WI38 (cell line): ENCODE results near the gene ENO2.
A peak's percentile ranks its signal among the peaks of the same experiment; 100 is the strongest.

Experiments
- H3K4me3 ChIP-seq: 2 replicates; pipeline ENCODE4 v1.5.1; 2011; ENCODE audit warnings: low read depth, mild to moderate bottlenecking, control low read depth, low read length
- TF ChIP-seq, protein P1 (sequence below): IDR thresholded peaks from 2 replicates; pipeline ENCODE4 v1.5.1; 2012; ENCODE audit warnings: low read depth, mild to moderate bottlenecking, control low read depth, low read length

The ENO2 gene

DNA sequence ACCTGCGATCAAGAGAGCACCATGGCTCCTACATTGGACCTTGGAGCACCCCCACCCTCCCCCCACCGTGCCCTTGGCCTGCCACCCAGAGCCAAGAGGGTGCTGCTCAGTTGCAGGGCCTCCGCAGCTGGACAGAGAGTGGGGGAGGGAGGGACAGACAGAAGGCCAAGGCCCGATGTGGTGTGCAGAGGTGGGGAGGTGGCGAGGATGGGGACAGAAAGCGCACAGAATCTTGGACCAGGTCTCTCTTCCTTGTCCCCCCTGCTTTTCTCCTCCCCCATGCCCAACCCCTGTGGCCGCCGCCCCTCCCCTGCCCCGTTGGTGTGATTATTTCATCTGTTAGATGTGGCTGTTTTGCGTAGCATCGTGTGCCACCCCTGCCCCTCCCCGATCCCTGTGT is 27.4 kb downstream of the ENO2 start:
- TF ChIP-seq, protein P1, sequence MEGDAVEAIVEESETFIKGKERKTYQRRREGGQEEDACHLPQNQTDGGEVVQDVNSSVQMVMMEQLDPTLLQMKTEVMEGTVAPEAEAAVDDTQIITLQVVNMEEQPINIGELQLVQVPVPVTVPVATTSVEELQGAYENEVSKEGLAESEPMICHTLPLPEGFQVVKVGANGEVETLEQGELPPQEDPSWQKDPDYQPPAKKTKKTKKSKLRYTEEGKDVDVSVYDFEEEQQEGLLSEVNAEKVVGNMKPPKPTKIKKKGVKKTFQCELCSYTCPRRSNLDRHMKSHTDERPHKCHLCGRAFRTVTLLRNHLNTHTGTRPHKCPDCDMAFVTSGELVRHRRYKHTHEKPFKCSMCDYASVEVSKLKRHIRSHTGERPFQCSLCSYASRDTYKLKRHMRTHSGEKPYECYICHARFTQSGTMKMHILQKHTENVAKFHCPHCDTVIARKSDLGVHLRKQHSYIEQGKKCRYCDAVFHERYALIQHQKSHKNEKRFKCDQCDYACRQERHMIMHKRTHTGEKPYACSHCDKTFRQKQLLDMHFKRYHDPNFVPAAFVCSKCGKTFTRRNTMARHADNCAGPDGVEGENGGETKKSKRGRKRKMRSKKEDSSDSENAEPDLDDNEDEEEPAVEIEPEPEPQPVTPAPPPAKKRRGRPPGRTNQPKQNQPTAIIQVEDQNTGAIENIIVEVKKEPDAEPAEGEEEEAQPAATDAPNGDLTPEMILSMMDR, result no peak
- no peak overlapping the region for H3K4me3 ChIP-seq

GRCh38 chr12:6942331-6942665 is 27.9 kb downstream of the ENO2 start:
- H3K4me3 ChIP-seq, result no peak overlapping the region
- TF ChIP-seq, protein P1, result no peak

GRCh38 chr12:6943389-6943721 is 29.0 kb downstream of the ENO2 start:
- TF ChIP-seq, protein P1, result no peak
- no peak overlapping the region; the same call in 1 of the 2 replicates for H3K4me3 ChIP-seq

GRCh38 chr12:6943722-6944380 is 29.5 kb downstream of the ENO2 start, which contains the start of the genes C12orf57 and RNU7-1:
C12orf57 (plus strand) TSS chr12:6944022; CDS start chr12:6944122, 100 bp downstream.
RNU7-1 (plus strand) TSS chr12:6943816.
- TF ChIP-seq, protein P1, result no peak
- H3K4me3 ChIP-seq, result peak within 1 kb of the TSS; percentile 64

- TF ChIP-seq, protein P1, result peak; percentile 84
- H3K4me3 ChIP-seq, result peak overlapping the region; percentile 64
Measured at GRCh38 chr12:6944381-6945186, 30.2 kb downstream of the ENO2 start.

DNA sequence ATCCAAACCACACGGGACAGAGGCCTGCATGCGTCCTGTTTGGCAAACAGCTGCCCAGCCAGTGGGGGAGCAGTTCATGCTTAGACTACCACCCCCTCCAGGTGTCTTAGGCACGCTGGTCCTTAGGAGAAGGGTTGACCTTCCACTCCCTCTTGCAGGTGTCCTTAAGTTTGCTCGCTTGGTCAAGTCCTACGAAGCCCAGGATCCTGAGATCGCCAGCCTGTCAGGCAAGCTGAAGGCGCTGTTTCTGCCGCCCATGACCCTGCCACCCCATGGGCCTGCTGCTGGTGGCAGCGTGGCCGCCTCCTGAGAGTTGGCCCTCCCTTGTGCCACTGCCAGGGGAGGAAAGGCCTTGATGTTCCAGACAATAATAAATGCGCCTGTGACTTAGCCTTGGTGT is 31.2 kb downstream of the ENO2 start:
- H3K4me3 ChIP-seq, result no peak overlapping the region
- TF ChIP-seq, protein P1, result no peak
